HG03469 (cell line): ENCODE measurements around the gene MPP2.
"Not testable (repeated sequence)": the region's sequence is repeated elsewhere in the genome, so short reads cannot be mapped to it uniquely, and the experiment has no call there.

Source experiments
- ATAC-seq: cut with Tn5 transposase; IDR thresholded peaks from one replicate; pipeline ENCODE4 v1.9.1; 2021; ENCODE audit warnings: mild to moderate bottlenecking, moderate library complexity, moderate number of reproducible peaks; ENCODE audit not compliant: unreplicated experiment

The MPP2 gene

GRCh38 chr17:43931062-43931571 is 23.8 kb upstream of the MPP2 start:
- ATAC-seq, result no peak

- no peak for ATAC-seq
Measured at GRCh38 chr17:43928609-43929008, 21.3 kb upstream of the MPP2 start.

- not testable (repeated sequence) for ATAC-seq
Measured at GRCh38 chr17:43927929-43928328, 20.6 kb upstream of the MPP2 start.

GRCh38 chr17:43927060-43927864 is 19.9 kb upstream of the MPP2 start:
- no peak for ATAC-seq

- no peak for ATAC-seq
Measured at GRCh38 chr17:43924558-43924957, 17.2 kb upstream of the MPP2 start.

- no peak for ATAC-seq
Measured at GRCh38 chr17:43920500-43921095, 13.3 kb upstream of the MPP2 start.

- ATAC-seq, result no peak
Measured at GRCh38 chr17:43918026-43918389, 10.7 kb upstream of the MPP2 start.

- ATAC-seq, result no peak
Measured at GRCh38 chr17:43917348-43918025, 10.2 kb upstream of the MPP2 start.

GRCh38 chr17:43917016-43917347 is 9.6 kb upstream of the MPP2 start:
- ATAC-seq, result no peak

GRCh38 chr17:43916385-43916784 is 9.0 kb upstream of the MPP2 start:
- ATAC-seq, result no peak

GRCh38 chr17:43915559-43915958 is 8.2 kb upstream of the MPP2 start:
- ATAC-seq, result no peak

- no peak for ATAC-seq
Measured at GRCh38 chr17:43914451-43914850, 7.1 kb upstream of the MPP2 start.

- no peak for ATAC-seq
Measured at GRCh38 chr17:43913584-43913983, 6.2 kb upstream of the MPP2 start.

GRCh38 chr17:43912635-43913304 is 5.4 kb upstream of the MPP2 start:
- ATAC-seq, result no peak

- no peak for ATAC-seq
Measured at GRCh38 chr17:43911904-43912303, 4.6 kb upstream of the MPP2 start.

- ATAC-seq, result no peak
Measured at GRCh38 chr17:43909537-43910231, 2.3 kb upstream of the MPP2 start.

GRCh38 chr17:43907998-43908721 is 824 bp upstream of the MPP2 start:
- no peak for ATAC-seq

- no peak for ATAC-seq
Measured at GRCh38 chr17:43906951-43907424, 348 bp downstream of the MPP2 start.

GRCh38 chr17:43905985-43906852 is 1.1 kb downstream of the MPP2 start:
- ATAC-seq, result no peak
